ENCODE measurements around the gene SLC35F3.
A peak's percentile ranks its signal among the peaks of the same experiment; 100 is the strongest.
"Not testable (repeated sequence)": the region's sequence is repeated elsewhere in the genome, so short reads cannot be mapped to it uniquely, and the experiment has no call there.

The SLC35F3 gene

DNA sequence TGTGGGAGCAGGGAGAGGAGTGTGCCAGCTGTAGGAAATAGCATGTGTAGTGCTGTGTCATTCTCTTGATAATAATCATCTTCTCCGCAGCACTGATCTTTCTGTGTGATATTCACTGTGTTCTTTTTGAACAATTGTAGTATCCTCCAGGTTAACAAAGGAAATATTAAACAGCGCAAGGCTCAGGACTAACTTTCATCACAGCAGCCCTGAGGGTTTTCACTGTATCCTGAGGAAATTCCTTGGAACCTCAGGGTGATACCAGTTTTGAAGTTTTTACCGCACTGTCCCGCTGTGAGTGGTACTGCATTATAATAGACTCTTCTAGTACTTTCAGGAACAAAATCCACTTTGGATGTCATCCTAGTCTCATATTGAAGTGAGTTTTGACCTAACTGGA, 240.4 kb downstream of the SLC35F3 start:
- DNase-seq (ENCODE audit: low spot score) = no peak

DNA sequence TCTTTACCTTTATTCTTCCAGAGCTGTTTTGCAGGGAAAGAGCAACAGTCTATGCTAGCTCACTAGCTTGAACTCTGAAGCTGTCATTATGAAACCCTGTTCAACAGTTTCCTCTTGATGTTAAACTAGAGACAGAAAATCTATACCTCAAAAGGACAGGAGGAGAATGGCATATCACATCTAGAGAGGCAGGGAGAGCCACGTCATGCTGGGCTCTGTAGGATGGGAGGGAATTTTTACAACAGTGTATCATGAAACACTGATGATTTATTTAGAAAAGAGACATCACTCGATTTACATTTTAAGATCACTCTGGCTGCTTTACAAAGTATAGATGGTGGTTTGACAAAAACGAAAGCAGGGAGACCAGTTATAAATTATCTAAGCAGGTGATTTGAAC, 243.9 kb downstream of the SLC35F3 start:
- no peak for DNase-seq (ENCODE audit: low spot score)

DNA sequence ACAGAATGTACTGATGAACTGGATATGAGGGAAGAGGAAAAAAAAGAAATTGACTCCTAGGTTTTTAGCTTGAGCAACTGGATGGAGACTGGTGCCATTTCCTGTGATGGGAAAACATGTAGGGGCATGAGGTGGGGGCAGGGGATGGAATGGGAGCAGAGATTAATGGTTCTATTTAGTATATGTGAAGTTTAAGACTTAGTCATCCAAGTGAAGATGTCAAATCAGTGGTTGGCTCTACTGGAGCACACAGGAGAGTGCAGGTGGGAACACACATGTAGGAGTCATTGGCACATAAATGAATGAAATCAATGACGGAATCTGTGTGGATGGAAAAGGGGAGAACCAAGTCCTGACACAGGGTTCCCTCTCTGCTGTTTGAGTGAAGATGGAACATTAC, 244.3 kb downstream of the SLC35F3 start:
- DNase-seq (ENCODE audit: low spot score) = no peak

DNA sequence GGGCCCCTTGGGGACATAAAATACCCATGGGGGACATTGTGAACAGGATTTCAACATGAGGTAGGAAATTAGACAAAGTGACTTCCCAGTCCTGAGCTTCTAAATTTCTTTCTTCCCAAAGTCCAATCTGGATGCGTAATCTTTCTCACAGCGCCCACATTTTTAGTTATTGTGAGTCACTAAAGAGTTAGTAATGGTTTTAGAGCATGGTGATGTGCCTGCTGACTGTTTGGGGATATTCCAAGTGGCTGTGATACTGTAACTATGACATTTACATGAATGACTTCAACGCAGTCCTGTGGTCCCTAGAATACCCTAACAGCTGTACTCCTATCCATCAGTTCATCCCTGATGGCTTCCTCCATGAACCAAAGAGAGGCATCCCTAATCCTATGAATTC, 244.7 kb downstream of the SLC35F3 start:
- DNase-seq (ENCODE audit: low spot score) = no peak

DNA sequence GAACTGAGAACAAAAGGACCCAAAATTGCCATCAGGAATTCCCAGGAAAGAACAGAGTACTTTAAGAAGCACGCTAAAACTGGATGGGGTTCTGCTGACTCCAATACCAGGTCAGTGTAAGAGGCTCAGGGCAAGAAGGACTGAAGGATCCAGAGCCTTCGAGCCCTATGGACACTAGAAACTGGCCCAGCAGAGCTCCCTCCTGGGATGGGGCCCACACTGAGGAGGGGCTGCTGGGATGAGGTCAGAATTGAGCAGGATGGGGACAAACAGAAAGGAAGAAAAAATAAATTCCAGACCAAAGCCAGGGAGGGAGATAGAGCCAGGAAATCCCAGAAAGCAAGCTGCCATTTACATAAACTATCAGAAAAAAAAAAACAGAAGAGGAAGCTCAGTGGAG, 246.4 kb downstream of the SLC35F3 start:
- no peak for DNase-seq (ENCODE audit: low spot score)

DNA sequence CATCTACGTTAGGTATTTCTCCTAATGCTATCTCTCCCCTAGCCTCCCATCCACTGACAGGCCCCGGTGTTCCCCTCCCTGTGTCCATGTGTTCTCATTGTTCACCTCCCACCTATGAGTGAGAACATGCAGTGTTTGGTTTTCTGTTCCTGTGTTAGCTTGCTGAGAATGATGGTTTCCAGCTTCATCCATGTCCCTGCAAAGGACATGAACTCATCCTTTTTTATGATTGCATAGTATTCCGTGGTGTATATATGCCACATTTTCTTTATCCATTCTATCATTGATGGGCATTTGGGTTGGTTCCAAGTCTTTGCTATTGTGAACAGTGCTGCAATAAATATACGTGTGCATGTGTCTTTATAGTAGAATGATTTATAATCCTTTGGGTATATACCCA, 247.9 kb downstream of the SLC35F3 start:
- DNase-seq (ENCODE audit: low spot score) = not testable (repeated sequence)

DNA sequence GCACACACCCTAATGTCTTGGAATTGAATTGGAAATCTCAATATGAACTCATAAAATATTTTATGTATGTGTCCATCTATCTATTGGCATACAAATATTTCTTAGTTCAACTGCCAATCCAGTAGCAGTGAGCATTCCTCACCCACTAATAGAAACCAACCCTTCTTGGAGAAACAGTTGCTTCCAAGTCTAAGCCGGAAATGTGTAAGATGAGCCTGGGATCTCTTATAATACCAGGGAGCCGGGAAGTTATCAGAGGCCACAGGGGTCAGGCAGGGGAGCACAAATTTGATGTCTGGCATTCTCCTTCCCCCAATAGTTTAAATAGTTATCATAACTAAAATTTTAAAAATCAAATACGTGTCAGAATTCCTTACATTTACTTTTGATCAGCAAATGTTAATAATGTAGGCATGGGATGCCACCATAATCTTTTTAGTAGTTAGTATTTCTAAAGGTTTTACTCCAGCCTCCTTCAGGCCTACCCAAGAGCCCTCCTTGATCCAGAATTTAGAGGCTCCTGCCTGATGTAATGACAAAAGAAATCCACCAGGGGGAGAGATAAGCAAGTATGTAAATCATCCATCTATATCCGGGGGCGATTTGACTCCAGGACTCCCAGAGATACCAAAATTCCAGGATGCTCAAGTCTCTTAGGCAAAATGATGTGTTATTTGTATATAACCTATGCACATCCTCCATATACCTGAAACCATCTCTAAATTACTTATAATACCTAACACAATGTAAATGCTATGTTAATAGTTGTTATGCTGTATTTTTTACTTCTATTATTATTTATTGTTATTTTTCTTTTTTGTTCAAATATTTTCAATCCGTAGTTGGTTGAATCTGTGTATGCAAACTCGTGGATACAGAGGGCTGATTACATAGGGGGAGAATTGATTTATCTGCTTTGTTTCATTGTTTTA, 250.1 kb downstream of the SLC35F3 start:
- DNase-seq (ENCODE audit: low spot score) = peak; percentile 40

DNA sequence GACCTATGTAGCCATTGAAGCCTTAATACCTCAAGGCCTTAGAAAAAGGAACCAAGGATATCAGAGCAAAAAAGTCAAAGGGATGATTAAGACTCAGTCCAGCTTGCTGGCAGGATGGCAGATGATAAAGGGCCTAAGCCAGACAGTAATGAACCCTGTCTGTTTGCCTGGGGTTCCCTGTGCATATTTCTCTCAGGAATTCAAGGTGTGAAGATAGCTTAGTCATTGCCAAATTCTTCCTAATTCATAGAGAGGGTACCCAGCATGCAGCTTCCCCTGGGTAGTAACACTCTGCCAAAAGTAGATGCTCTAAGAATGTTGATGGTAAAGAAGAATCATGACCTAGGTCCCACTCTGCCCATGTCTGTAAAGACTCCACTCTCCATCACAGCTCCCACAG, 258.2 kb downstream of the SLC35F3 start:
- DNase-seq (ENCODE audit: low spot score) = no peak

DNA sequence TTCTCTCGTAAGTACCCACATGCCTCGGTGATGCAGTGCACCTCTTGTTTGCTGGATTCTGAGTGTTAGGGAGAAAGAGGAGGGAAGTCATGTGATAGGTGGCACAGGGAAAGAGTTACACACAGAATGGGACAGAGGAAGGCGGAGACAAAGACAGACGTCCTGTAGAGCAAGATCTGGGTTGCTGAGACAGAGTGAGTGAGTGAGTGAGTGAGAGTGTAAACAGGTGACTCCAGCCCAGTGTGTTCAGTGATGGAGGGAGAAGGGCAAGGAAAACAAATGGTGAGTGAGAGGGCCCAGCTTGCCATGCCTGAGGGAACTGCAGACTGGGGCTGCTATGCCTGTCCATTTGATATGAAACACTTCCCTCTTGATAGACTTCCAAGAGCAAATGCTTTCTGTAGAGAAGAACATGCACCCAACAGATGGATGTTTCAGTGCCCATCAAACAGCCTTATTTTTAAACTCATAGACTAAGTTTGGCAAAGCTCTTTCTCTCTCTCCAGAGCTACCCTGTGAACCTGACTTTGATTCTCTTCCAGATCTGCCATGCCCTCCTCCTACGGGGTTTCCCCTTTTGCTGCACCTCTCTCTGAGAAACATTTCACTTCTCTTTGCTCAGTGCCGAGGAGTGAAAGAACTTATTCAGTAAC, 258.9 kb downstream of the SLC35F3 start:
- no peak for DNase-seq (ENCODE audit: low spot score)

DNA sequence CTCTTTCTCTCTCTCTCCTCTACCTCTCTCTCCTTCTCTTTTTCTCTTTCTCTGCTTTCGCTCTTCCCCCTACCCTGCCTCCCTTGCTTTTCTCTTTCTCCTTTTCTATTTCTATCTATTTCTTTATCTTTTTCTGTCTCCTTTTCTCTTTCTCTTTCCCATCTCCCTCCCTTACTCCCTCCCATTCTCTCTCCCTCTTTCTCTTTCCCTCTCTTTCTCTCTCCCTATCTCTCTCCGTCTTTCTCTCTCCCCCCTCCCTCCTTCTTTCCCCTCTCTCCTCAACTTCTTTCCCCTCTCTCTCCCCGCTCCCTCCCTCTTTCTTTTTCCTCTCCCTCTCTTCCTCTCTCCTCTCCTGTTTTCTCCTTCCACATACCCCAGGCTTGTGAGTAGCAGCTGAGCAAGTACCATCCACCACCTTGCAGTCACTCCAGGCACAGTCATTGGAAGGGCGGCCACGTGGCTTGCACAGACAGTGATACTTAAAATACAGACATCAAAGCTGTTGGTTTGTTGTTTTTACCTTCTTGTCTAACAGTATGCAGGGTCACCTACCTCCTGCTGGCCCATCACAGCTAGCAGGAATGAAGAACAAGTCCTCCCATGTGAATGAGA, 259.7 kb downstream of the SLC35F3 start:
- DNase-seq (ENCODE audit: low spot score) = no peak

DNA sequence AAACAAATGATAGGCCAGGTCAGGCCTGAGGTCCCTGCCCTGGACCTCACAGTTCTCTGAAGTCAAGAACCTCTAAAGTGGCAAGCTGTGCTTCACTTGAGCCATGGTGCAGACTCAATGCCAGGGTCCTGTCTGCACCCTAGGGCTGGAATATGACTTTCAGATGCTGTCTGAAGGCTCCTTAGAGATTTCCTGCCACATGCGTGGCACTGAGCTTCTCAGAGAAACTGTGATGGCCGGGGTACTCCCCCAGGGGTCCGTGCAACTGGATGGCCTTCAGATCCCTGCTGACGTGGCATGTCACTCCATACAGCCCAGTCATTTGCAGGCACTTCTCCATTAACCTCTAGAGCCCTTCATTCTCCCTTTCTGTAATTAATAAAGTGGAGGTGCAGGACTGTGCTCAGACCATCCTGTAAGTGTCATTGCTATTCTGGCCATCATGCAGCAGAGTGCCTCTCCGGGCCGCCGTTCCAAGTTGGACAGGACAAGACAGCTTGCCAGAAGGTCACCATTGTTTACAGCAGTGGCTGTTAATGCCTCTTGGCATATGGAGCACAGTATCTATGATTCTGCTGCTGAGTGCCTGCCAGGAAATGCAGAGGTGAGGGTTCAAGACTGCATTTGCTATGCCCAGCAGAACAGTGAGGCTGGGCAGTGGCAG, 263.7 kb downstream of the SLC35F3 start:
- no peak for DNase-seq (ENCODE audit: low spot score)

DNA sequence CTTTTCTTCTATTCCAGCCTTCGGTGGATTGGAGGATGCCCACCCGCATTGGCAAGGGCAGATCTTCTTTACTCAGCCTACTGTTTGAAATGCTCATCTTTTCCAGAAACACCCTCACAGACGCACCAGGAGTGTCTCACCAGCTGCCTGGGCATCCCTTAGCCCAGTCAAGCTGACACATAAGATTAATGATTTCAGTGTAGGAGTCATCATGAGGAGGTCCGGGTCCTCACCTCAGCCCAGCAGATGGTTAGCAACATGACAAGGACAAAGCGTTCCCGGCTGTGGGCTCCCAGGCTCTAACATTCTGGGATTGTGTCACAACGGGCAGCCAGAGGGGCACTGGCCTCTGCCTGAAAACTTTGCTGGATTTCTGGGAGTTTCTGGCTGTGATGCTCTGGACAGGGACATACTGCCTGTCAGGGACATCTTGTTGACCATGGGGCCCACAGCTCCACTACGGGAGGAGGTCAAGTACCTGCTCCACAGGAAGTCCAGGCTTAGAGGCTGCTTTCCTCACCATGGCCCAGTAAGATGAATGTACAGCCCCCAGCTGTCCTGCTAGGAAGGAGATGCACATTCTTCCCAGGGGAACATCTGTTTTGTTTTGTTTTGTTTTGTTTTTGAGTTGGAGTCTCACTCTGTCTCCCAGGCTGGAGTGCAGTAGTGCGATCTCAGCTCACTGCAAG, 264.8 kb downstream of the SLC35F3 start:
- no peak for DNase-seq (ENCODE audit: low spot score)

DNA sequence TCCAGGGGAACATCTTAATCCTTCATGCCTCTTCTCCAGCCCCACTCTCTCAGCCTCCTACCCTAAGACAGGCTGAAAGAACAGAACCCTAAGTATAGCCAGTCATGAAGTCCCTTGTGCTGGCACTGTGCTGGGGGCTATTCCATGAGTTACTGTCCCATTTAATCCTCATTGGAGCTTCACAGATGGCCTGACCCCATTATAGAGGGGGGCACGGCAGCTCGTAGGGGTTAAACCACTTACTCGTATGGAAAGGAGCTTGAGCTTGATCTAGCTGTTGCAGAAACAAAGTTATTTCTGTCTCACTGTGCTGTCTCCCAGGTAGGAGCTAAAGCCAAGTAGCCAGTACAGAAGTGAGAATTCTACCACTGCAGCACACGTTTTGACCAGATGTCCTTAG, 265.6 kb downstream of the SLC35F3 start:
- DNase-seq (ENCODE audit: low spot score) = no peak

DNA sequence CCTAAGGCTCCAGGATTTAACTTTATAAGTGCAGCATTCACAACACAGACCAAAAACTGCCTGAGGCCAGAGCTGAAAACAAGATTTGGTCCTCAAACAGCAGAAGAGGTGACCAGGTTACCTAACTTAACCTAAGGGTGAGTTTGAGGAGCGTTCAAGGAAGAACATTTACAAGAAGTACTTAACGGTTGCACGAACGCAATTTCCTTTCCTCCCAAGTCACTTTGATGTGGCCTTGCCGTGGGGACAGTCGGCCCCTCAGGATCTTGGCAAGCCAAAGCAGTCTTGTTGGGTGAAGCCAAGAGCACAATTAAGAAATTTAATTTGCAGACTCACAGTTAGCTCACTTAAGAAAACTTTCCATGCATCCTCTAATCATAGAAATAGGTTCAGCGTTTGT, 266.1 kb downstream of the SLC35F3 start:
- DNase-seq (ENCODE audit: low spot score) = no peak

DNA sequence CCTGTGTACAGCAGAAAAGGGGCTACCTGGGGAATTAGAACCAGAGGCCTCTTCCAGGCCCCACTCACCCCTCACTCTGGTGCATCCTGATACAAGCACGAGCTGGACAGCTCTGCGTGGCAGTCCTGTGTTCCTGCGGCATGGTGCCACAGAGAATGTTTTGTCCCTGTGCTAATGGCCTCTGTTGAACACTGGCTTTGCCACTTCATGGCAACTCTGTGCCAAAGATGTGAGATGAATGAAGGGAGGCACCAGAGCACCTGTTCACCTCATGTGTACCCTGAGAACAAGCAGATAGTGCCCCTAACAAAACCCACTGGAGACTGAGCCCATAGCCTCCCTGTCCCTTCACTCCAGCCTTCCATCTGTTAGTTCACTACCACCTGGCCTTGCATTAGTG, 269.5 kb downstream of the SLC35F3 start:
- DNase-seq (ENCODE audit: low spot score) = no peak

DNA sequence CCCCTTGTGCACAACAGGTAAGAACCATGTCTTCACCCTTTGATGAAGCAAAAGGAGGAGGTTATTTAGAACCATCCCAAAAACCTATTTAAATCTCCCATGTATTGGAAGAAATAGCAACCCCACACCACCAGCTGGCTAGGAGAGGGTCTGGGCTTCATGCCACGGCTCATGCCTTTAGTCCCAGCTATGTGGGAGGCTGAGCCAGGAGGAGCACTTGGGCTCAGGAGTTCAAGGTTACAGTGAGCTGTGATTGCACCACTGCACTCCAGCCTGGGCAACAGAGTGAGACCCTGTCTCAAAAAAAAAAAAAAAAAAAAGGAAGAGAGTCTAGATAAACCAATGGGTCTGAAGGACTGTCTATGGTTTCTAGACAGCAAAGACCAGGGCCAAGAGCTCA, 270.9 kb downstream of the SLC35F3 start:
- DNase-seq (ENCODE audit: low spot score) = no peak

DNA sequence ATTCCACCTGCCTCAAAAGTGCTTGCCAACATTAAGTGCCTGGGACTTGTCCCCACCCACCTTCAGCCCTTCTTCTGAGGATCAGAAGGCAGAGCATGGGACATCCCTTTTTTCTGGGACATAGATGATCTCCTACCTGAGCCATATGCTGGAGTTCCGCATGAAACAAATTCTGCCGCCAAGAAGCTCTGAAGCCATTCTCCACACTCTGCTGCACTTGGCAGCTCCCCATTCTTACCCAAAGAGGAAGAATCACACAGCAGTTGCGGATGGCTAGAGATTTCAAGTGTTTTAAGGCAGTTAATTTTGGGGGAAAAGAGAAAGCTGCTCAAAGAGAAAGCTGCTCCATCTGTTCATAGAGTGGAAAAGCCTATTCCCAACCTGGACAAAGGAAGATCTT, 271.5 kb downstream of the SLC35F3 start:
- no peak for DNase-seq (ENCODE audit: low spot score)

DNA sequence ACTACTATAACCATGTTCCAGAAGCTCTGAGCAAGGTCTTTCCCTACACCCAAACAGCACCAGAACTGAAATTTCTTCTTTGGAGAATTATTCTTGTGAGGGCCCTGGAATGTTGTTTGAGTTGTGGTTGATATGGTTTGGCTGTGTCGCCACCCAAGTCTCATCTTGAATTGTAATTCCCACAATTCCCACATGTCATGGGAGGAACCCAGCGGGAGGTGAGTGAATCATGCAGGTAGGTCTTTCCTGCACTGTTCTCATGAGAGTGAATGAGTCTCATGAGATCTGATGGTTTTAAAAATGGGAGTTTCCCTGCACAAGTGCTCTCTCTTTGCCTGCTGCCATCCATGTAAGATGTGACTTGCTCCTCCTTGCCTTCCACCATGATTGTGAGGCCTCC, 272.4 kb downstream of the SLC35F3 start:
- DNase-seq (ENCODE audit: low spot score) = not testable (repeated sequence)

DNA sequence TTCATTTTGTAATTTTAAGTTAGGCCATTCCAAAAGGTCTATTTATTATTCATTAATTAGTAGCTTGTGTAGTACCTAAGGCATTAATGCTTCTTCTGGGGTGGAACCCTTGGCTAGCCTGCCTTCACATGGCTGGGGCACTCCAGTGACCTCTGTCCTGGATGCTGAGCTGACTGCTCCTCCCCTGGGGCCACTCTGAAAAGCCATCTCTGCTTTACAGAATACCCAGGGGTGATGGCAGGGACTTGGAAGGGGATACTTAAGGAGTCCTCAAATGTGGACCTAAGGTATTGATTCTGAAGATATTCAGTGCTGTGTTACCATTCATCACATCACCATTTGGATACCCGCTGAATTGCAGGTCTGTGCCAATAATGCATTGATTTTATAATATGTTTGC, 281.0 kb downstream of the SLC35F3 start:
- no peak for DNase-seq (ENCODE audit: low spot score)

DNA sequence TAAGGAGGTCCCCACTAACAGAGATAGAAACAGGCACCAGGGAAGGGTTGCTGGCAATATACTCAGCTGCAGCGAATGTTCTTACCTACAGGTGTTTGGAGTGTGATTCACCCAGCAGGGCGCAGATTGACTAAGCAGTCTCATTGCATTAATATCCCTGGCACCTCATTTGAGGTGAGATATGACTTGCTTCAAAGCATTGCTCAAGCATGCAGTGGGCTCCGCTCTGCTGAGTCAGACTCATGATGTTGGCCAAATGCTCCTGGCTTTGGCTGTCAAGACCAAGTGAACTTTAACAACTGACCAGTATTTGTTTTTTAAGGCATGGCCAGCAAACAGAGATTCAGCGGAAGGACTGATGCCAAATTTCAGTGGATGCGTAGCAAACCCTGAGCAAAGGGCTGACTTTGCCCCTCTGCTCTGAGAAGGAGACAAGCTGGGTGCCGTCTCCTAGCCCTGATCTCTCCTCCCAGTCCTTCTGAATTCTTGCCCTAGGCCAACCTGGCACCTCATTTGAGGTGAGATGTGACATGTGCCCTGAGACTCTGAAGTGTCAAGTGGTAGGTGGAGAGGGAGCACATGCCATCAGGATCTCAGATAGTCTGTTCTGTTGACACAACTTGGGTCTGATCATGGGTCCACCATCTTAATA, 281.7 kb downstream of the SLC35F3 start:
- peak; percentile 25 for DNase-seq (ENCODE audit: low spot score)

DNA sequence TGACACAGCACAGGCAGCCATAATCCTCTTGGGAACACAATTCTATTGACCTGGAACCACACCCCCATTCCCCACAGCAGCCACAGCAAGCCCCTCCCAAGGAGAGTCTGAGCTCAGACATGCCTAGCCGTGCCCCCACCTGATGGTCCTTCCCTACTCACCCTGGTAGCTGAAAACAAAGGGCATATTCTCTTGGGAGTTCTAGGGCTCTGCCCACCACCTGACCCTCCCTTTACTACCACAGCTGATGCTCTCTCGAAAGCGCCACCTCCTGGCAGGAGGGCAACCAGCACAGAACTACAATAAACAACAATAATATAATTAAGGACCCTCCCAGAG, 283.9 kb downstream of the SLC35F3 start:
- DNase-seq (ENCODE audit: low spot score) = no peak

DNA sequence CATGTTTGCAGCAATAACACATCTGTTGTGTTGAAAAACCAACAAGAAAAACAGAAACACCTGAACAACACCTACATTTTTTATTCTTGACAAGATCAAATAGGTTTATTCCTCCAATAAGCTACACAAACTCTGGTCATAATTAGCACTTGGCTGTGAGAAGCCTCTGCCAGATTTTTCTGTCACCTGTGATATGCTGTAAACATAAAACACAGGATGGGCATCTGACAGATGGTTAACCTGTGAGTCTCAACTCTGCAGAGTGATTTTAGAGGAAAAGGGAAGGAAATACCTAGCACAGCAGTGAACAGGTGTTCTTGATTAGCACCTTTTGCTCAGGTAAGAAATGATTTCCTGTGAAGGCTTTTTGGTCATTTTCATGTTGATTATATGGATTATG, 293.4 kb downstream of the SLC35F3 start:
- no peak for DNase-seq (ENCODE audit: low spot score)

All from putamen (tissue), 1 donor.